HG03565 (cell line): ENCODE data around the gene ASAP3.

Experiments used
- ATAC-seq: cut with Tn5 transposase; IDR thresholded peaks from one replicate; pipeline ENCODE4 v1.9.1; 2021; ENCODE audit warnings: mild to moderate bottlenecking, moderate library complexity; ENCODE audit not compliant: unreplicated experiment

Gene ASAP3

DNA sequence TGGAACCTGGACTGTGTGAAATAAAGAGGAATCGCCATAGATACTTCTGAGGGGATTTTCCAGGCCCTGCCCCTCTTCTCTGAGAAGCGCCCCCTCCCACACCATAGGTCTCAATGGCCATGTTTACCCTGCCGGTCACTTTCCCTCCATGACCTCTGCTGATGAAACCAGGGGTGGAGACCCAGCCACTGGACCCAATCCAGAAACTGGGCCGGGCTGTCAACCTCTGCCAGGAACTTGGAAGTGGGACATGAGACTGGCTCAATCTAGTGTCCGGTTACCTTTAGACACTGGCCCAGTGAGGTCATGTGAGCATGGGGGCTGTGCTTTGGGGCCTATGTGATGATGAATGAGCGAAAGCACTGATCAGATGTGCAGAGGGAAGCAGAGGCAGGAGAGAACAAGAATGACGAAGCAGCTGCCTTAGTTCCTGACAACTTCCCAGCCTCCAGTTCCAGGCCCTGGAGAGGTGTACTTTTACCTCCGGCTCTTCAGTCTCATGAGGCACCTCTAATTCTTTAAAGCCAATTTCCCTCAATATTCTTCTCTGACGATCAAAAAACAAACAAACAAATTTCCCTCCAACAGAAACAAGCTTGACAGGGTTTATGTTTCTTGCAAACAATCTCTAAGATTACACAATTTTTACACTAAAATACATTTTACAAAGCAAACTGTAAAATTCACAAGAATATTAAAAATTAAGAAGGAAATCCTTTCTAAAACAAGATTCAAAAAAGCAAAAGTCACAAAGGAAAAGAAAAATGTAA lies 4.9 kb downstream of the ASAP3 start:
- ATAC-seq = no peak

DNA sequence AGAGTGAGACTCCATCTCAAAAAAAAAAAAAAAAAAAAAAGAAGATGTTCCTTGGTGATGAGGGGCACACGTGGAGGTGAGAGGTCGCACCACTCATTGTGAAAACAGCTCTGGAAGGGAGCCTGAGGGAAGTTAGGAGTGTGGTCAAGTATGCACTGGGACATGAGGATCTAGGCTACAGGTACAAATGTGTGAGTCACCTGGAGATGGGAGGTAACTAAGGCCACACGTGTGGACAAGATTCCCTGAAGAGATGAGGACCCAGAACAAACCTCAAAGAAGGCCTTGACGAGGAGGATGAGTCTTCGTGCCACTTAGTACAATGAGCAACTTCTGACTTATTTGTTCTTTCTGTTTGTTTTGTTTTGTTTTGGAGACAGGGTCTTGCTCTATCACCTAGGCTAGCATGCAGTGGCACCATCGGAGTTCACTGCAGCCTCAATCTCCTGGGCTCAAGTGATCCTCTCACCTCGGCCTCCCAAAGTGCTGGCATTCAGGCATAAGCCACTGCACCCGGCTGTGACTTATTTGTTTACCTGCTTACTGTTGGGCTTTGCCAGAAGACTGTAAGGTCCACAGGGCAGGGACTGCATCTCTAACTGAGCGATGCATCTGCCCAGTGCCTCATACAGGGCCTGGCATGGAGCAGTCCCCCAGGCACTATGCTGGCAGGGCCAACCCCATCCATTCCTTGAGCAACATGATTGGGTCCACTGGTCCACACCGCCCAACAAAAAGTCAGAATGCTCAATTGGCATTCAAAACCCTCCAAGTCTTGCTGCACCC lies 6.4 kb downstream of the ASAP3 start:
- no peak for ATAC-seq

DNA sequence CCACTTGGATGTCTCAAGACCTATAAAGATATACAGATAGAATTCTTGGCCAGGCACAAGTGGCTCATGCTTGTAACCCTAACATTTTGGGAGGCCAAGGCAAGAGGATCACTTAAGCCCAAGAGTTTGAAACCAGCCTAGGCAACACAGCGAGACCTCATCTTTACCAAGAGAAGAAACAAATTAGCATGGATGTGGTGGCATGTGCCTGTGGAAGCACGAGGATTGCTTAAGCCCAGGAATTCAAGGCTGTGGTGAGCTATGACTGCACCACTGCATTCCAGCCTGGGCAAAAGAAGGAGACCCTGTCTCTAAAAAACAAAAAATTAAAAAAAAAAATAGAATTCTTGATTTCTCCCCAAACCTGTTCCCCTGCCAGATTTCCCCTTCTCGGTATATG lies 8.3 kb downstream of the ASAP3 start:
- no peak for ATAC-seq

- no peak for ATAC-seq
These were observed 8.8 kb downstream of the ASAP3 start for GRCh38 chr1:23475134-23475628.

GRCh38 chr1:23473037-23473800 lies 10.8 kb downstream of the ASAP3 start:
- ATAC-seq = no peak

GRCh38 chr1:23472351-23473036 lies 11.5 kb downstream of the ASAP3 start:
- no peak for ATAC-seq

DNA sequence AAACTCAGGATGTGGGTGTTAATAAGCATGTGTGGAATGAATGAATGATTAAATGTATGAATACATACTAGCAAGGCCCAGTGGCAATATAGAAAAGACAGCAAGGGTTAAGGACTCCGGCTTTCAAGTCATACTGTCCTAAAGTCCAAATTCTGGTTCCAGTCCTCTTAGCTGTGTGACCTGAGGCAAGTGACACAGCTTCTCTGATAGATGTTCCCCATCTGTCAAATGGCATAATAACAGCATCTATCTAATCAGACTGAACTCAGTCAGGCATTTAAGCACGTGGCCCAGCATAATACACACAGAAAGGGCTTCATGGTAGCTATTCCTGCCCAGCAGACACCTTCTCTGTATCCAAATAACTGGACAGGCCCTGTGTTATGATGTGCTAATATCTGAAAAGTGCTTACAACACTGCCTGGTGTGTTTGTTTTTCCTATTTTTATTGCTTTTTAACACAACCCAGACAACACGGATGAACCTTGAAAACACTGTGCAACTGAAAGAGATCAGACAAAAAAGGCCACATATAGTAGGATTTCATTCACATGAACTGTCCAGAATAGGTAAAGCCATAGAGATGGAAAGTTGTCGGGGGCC lies 12.4 kb downstream of the ASAP3 start:
- ATAC-seq = no peak

DNA sequence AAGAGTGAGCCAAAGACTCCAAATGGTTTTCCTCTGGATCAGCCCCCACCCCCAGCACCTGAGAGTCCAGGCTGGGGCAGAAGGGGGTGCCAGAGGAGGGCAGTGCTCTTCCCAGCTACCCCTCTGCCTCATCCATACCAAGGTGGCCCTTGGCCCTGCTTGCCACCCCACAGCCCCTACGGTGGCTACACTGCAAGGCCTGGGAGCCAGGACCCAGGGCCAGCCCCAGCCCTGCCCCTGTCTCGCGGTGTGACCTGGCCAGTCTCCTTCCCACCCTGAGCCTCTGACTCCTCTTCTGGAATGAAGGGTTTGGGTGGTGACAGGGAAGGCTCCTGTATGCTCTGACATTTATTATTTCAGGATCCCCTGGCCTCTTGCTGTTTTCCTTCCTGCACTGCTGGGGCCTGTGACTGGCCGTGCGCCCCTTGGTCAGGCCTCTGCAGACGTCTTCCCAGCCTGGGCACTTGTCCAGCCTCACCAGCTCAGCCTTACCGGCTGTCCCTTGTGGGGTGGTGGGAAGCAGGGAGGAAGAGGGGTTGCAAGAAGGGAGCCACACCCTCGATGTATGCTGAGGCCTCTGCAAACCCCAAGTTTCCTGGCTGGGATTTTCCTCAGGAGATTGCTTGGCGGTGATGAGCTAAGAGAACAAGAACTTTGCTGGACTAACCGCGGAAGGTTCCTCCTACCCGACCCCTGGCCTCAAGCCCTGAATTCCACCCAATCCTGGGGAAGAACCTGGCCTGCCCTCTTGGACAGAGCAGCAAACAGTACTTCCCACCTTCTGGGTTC lies 13.5 kb downstream of the ASAP3 start:
- no peak for ATAC-seq

- no peak for ATAC-seq
These were observed 14.5 kb downstream of the ASAP3 start for GRCh38 chr1:23469372-23469982.

DNA sequence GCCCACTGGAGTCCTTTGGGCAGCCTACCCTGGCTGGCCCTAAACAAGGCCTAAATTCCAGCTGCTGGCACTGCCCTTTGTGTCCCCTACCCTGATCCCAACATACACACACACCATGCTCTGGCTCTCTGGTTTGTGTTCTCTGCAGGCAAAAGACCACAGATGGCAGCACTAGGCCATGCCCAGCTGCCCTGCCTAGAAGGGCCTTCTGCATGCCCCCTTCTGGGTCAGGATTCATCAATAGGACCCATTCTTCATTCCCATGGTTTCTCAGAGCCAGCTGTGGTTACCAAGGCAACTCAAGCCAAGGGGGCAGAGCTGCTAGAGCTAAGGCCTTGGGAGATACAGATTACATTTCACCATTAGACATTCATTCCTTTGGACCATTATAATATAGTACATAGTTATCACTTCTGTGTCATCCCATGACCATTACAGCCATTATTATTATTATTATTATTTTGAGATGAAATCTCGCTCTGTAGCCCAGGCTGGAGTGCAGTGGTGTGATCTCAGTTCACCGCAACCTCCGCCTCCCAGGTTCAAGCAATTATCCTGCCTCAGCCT lies 17.5 kb downstream of the ASAP3 start:
- ATAC-seq = no peak

DNA sequence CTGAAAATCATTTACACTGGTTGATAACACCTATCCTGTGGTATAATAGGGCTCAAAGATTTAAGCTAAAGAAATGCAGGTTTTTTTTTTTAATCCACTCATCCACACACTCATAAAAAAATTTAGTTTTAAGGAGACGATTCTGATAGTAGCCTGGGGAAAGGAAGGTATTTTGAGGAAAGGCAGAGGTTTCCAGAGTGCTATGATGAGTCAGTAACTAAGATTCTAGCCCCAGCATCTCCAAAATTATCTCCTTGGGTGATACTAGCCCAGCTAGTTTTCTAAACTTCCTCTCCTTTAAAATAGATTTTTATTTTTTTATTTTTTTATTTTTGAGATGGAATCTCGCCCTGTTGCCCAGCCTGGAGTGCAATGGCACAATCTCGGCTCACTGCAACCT lies 20.7 kb downstream of the ASAP3 start:
- no peak for ATAC-seq

GRCh38 chr1:23462766-23463165 lies 21.2 kb downstream of the ASAP3 start:
- ATAC-seq = no peak

GRCh38 chr1:23461050-23461449 lies 22.9 kb downstream of the ASAP3 start:
- ATAC-seq = no peak

GRCh38 chr1:23460519-23460918 lies 23.5 kb downstream of the ASAP3 start:
- ATAC-seq = no peak

- no peak for ATAC-seq
These were observed 24.6 kb downstream of the ASAP3 start for GRCh38 chr1:23459338-23459757.

- no peak for ATAC-seq
These were observed 27.8 kb downstream of the ASAP3 start for GRCh38 chr1:23456226-23456625.

- no peak for ATAC-seq
These were observed 30.5 kb downstream of the ASAP3 start for GRCh38 chr1:23453455-23454000.

- ATAC-seq = no peak
These were observed 32.0 kb downstream of the ASAP3 start for GRCh38 chr1:23452011-23452411.

DNA sequence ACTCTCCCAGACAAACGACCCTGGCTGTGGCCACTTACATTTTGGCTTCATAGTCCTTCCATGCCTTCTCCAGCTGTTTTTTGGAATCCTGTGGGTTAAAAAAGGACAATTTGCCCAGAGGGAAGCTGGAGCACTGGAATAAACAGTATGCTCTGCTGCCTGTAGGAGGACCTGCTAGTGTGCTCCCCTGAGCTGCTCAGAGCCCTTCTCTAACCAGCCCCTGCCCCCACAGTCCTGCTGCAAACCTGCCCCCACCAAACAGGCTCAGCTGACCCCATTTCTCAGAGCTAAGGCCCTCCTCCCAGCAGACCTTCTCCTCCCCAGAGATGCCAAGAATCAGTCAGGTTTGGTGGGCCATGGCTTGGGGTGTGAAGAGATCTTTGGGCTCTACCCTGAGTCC lies 32.5 kb downstream of the ASAP3 start:
- no peak for ATAC-seq
